SIG-M5 treated with dmso at 0.1 percent for 504 hours (cell line): ENCODE measurements around the gene POP4.
"Not testable (repeated sequence)": the region's sequence is repeated elsewhere in the genome, so short reads cannot be mapped to it uniquely, and the experiment has no call there.

Experiments used
- DNase-seq: peaks from one replicate; lab custom pipeline; 2025; ENCODE audit not compliant: unreplicated experiment; lab: John Stamatoyannopoulos, UW

POP4 gene

DNA sequence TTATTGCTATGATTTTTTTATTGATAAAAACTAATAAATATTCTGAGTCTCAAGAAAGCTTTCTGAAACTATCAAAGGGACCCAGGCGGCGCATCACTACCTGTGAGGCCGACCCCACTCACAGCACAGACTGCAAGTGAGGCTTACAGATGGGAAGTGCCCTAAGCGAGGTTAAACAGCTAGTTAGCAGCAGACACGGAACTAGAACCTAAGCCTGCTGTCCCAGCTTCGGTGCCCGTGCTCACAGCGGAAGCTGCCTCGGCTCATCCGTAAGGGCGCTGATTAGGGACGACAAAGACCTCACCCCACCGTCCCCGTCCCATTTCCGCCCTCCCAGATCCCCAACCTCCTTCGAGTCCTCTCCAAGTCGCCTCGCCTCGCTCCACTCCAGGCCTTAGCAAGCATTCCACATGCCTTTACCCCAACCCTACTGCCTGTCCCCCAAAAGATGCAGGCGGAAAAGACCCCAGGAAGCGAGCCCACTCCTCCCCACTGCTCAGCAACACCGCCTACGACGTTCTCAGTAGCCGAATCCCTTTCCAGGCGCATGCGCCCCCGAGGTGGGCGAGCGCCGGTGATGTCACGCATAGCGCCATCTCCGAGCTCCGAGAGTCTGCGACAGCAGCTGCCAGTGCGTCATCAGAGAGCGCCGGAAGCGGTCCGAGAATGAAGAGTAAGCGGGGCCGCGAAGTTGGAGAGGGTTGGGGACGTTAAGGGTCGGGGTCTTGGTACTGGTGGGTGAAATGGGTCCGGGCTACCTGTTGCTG is at the start of gene POP4:
Gene POP4, plus strand, starts transcription at position 631 of the 767 bp plus-strand sequence. Its CDS starts 36 bp downstream, at position 667.
- peak; percentile 86 for DNase-seq

DNA sequence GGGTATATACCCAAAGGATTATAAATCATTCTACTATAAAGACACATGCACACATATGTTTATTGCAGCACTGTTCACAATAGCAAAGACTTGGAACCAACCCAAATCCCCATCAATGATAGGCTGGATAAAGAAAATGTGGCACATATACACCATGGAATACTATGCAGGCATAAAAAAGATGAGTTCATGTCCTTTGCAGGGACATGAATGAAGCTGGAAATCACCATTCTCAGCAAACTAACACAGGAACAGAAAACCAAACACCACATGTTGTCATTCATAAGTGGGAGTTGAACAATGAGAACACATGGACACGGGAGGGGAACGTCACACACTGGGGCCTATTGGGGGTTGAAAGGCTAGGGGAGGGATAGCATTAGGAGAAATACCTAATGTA is 47.0 kb upstream of the POP4 start:
- not testable (repeated sequence) for DNase-seq

DNA sequence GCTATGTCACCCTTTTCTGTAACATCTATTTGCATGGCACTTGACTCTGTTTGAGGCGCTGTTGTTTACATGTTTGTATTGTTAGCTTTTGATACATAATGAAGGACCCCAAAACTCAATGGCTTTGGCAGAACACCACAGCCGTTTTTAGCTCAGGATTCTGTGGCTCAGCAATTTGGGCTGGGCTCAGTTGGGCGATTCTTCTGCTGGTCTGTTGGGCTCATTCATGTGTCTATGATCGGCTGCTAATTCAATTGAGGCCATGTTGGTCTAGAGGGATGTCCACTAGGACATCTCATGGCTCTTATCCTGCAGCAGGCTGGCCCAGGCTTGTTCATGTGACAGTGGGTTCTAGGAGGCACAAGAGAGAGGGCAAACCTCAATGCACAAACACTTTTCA is 46.3 kb upstream of the POP4 start:
- DNase-seq = no peak

GRCh38 chr19:29560313-29561075 is 45.6 kb upstream of the POP4 start:
- DNase-seq = no peak

DNA sequence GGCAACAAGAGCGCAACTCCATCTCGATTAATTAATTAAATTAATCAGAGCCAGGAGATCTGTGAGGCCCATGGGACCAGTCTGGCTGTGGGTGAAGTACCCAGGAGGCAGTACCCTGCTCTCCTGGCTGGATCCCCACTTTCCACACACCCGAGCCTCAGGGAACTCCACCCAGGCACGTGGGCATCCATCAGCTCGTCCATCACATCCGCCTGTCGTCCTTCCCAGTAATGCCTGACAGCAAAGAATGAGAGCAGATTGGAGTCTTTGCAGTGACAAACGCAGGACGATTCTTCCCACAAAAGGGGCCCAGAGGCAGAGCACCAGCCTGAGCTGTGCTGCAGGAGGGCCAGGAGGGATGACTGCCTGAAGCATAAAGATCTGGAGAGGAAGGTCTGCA is 44.5 kb upstream of the POP4 start:
- no peak for DNase-seq

DNA sequence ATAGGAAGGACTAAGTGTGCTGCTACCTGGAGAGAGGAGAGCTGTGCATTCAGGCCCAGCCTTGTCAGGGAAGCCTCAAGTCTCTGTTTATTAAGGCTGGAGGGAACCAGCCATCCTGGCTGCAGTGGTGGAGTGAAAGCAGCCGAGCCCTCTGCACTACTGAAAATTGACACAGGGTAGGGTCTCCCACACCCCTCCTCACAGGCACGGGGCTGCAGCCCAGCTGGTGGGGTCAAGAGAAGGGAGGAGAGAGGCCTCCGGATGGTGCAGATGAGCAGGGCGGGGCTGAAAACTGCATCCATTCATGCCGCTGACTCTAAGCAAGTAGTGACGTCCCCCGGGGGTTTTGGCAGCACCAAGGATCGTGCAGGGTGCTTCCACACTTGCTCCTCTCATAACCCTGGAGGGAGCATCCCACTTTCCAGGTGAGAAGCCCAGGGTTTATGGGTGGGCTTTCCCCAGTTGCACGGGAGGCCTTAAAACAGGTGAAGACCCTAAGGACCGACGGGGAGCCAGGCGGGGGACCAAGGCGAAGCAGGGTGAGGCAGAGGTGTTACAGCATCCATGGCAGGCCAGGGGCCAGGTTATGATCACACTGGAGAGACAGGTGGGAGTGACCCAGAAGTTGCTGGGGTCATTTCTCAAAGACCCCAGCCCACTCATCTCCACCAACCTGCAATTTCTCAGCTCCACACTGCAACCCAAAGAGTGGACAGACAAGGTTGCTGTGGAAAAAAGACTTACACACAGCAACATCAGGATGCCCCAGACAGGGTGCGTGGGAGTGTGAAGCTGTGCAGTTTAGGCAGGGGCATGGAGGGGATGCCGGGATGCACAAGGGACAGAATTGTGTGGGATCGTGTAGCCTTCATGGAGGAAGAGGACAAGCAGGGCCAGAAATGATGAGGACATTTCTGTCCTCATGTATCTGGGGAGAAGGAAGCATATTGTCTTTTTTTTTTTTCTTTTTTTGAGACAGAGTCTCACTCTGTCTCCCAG is 43.5 kb upstream of the POP4 start:
- DNase-seq = no peak

GRCh38 chr19:29563486-29564101 is 42.5 kb upstream of the POP4 start:
- no peak for DNase-seq

DNA sequence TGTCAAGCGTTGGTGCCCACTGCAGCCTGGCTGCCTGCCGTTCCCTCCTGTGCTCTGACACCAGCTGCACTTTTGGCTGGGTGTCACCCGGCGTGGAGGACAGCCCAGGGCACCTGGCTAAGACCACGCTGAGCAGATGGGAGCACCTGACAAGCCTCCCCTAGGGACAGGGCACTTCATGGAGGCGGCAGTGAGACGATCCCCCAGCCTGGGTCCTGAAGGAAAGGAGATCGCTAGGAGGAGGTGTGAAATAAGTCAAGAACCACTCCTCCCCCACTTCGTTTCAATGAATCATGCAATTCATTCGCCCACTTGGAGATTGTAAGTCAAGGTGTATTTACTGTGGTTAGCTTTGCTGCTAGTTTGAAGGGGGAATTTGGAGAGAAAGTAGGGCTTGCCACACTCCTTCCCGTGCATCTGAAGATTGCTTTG is 41.5 kb upstream of the POP4 start:
- no peak for DNase-seq

- no peak for DNase-seq
Measured at GRCh38 chr19:29565171-29565570, 40.9 kb upstream of the POP4 start.

DNA sequence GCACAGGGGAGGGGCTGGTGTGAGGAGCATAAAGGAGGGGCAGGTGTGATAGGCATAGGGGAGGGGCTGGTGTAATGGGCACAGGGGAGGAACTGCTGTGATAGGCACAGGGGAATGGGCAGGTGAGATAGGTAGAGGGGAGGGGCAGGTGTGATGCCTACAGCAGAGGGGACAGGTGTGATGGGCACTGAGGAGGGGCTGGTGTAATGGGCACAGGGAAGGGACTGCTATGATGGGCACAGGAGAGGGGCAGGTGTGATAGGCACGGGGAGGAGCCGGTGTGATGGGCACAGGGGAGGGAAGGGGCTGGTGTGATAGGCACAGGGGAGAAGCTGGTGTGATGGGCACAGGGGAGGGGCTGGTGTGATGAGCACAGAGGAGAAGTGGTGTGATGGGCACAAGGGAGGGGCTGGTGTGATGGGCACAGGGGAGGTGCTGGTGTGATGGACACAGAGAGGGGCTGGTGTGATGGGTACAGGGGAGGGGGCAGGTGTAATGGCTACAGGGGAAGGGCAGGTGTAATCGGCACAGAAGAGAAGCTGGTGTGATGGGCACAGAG is 39.5 kb upstream of the POP4 start:
- no peak for DNase-seq

GRCh38 chr19:29567366-29567915 is 38.6 kb upstream of the POP4 start:
- DNase-seq = no peak

DNA sequence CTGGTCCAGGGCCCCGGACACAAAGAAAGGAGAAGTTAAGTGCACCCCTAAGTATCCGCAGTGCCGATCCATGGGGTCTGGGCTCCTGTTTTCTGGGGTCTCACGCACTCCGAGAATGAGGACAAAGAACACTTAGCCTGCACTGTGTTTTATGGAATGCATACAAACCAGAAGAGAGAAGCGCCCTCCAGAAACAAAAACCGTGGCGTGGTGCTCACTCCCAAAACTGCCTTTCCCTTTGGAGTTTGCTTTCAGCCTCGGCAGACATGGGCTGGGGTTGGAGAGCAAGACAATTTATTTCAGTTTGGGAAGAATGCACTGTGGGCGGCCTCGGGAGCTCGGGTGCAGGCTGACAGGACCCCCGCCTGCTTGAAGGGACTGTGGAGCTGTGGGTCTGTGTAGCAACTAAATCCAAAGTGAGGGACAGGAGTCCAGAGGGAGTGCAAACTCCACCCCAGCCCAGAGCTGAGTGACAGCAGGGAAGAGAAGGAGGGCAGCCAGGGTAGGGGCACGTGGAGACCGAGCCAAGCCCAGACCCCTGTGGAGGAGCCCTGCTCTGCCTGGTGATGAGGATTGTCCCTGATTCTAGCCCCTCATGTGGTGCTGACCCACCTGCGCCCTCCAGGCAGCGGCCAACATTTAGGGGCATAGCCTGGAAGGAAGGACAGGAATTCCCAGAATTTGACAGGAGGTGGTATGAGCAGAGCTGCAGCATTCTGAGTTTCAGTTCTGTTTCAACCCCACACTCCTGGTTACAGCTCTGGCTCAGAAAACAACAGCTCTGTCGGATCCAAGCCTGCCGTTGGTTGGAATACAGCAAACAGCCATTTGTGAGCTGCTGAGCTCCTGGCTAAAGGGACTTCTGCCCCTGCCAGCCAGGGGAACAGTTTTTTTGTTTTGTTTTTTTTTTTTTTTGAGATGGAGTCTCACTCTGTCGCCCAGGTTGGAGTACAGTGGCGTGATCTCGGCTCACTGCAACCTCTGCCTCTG is 37.8 kb upstream of the POP4 start:
- DNase-seq = no peak

- DNase-seq = no peak
Measured at GRCh38 chr19:29569038-29569911, 36.8 kb upstream of the POP4 start.

- DNase-seq = no peak
Measured at GRCh38 chr19:29571181-29571580, 34.9 kb upstream of the POP4 start.

DNA sequence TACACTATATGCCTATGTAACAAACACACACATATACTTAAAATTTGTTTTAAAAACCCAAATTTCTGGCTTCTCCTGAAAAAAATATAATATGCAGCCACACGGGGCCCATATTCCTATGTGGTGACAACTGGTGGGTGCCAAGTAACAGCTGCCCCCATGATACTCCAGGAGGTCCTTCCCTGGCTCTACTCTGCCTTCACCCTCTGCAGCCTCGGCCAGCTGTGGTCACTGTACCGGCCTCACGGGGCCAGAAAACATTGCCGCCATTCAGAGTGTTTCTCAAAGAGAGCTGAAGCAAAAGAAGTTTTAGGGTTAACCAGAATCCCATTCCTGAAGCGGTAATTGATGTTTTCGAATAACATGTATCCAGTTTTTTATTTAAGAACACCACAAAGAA is 32.6 kb upstream of the POP4 start:
- DNase-seq = no peak

- no peak for DNase-seq
Measured at GRCh38 chr19:29574510-29574909, 31.6 kb upstream of the POP4 start.

DNA sequence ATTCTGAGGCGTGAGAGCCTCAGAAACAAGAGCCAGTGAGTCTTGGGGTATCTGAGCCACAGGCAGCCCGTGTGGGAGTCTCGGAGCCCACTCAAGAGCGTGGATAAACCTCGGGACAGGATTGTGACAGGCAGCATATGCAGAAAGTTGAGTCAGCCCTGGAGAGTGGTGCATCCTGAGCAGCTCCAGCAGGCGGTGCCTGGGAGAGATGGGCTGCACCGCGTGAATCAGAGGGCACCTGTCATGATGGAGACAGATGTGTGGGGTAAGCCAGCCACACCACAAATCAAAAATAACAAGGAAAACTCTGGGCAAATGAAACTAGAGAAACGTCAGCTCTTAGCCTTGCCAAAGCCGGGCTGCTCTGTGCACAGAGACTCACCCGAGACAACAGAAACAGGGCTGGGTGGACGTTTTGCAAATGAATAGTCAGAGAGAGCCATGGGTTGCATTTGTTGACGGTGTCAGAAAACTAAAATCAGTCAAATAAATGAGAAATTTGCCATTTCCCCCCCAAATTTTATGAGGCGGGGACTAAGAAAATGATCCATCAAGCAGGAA is 30.0 kb upstream of the POP4 start:
- no peak for DNase-seq
